ENCODE data around the gene CPNE5. TPM values are rescaled to one million over a fixed set of nuclear protein-coding genes. Genes with fewer than 3 reads are reported as not detected.

The CPNE5 gene
- total RNA-seq, 4 donors from 2014 or later: 0.39 to 3.0 (median 1.4) TPM

GRCh38 chr6:36692220-36692619, 147.0 kb downstream of the CPNE5 start:
- 51 to 83% methylated on average over 2 to 3 of the region's 3 CpGs for WGBS, 2 donors
- Histone ChIP-seq H3K4me1 (peaks cover 0 to 6% (median 2%) of the 10 kb centered on the region in 4 donors), H3K4me3 (no peak overlapping the region), H3K36me3 (peaks cover 0 to 14% (median 0%) of the 10 kb centered on the region in 3 donors), H3K9me3 (no peaks in the 10 kb centered on the region), H3K27me3 (no peaks in the 10 kb centered on the region), H3K27ac (peak overlapping the region in 1 of 4 donors; percentile 10)
- no peak for DNase-seq (ENCODE audit: low spot score in 2 of 2)
- TF ChIP-seq EP300 (IDR thresholded peaks at IDR 0.05) (no peak), POLR2A (IDR thresholded peaks at IDR 0.05) (no peak), CTCF (IDR thresholded peaks at IDR 0.05) (no peak)

GRCh38 chr6:36691612-36692011, 147.6 kb downstream of the CPNE5 start:
- H3K4me3 ChIP-seq: no peak overlapping the region
- 95 to 100% methylated on average over 2 of the region's 2 CpGs for WGBS, 2 donors
- H3K4me1 ChIP-seq: peaks cover 0 to 6% (median 2%) of the 10 kb centered on the region in 4 donors
- TF ChIP-seq POLR2A (IDR thresholded peaks at IDR 0.05): no peak
- TF ChIP-seq CTCF (IDR thresholded peaks at IDR 0.05): no peak
- no peak for TF ChIP-seq EP300 (IDR thresholded peaks at IDR 0.05)
- no peak for DNase-seq (ENCODE audit: low spot score in 2 of 2)
- peak overlapping the region in 1 of 4 donors; percentile 10 for H3K27ac ChIP-seq
- no peaks in the 10 kb centered on the region for H3K9me3 ChIP-seq
- peaks cover 0 to 20% (median 3%) of the 10 kb centered on the region in 3 donors for H3K36me3 ChIP-seq
- H3K27me3 ChIP-seq: no peaks in the 10 kb centered on the region

- no peak overlapping the region for H3K27ac ChIP-seq
- WGBS, 2 donors: 92 to 97% methylated on average over 4 of the region's 4 CpGs
- no peaks in the 10 kb centered on the region for H3K9me3 ChIP-seq
- no peaks in the 10 kb centered on the region for H3K27me3 ChIP-seq
- no peak for DNase-seq (ENCODE audit: low spot score in 2 of 2)
- no peak overlapping the region for H3K4me3 ChIP-seq
- TF ChIP-seq POLR2A (IDR thresholded peaks at IDR 0.05) (no peak), CTCF (IDR thresholded peaks at IDR 0.05) (no peak), EP300 (IDR thresholded peaks at IDR 0.05) (no peak)
- H3K36me3 ChIP-seq: peaks cover 0 to 26% (median 9%) of the 10 kb centered on the region in 3 donors
- peaks cover 0 to 6% (median 2%) of the 10 kb centered on the region in 4 donors for H3K4me1 ChIP-seq
Measured at GRCh38 chr6:36691011-36691410, 148.2 kb downstream of the CPNE5 start.

Other genes with a start within 250 kb of the CPNE5 start
- gene SRSF3, start 245.1 kb downstream of the CPNE5 start, total RNA-seq: 100 to 1,000 TPM; 185 to 260 (median 221) TPM
- 100 to 1,000 TPM; 112 to 142 (median 124) TPM for gene CDKN1A, start 160.7 kb downstream of the CPNE5 start, total RNA-seq
- gene RAB44, start 141.6 kb downstream of the CPNE5 start, total RNA-seq: 1 to 10 TPM in 1 of 4 donors, under 1 TPM in 3; 0.30 to 1.0 (median 0.63) TPM
- 10 to 100 TPM in 2 of 4 donors, 1 to 10 TPM in 2; 9.2 to 19.8 (median 13.0) TPM for gene PPIL1, start 35.4 kb upstream of the CPNE5 start, total RNA-seq
- gene C6orf89, start 46.5 kb upstream of the CPNE5 start, total RNA-seq: 10 to 100 TPM; 41.1 to 57.9 (median 52.3) TPM
- gene PI16, start 115.3 kb upstream of the CPNE5 start, total RNA-seq: 10 to 100 TPM; 17.4 to 70.2 (median 46.2) TPM
- 100 to 1,000 TPM; 277 to 347 (median 301) TPM for gene MTCH1, start 146.8 kb upstream of the CPNE5 start, total RNA-seq
- 100 to 1,000 TPM in 1 of 4 donors, 10 to 100 TPM in 3; 40.9 to 182 (median 48.5) TPM for gene FGD2, start 166.2 kb upstream of the CPNE5 start, total RNA-seq